GM19239 (cell line): ENCODE measurements around the gene TEAD1.
A peak's percentile ranks its signal among the peaks of the same experiment; 100 is the strongest.

Experiments used
- DNase-seq: peaks from one replicate; pipeline ENCODE4 v3.0.0; 2011; ENCODE audit warnings: low spot score; ENCODE audit not compliant: insufficient read length
- FAIRE-seq: peaks from 2 replicates; lab custom pipeline; 2011; peaks lifted over from hg19 to GRCh38; lab: Jason Lieb, UNC

The TEAD1 gene

DNA sequence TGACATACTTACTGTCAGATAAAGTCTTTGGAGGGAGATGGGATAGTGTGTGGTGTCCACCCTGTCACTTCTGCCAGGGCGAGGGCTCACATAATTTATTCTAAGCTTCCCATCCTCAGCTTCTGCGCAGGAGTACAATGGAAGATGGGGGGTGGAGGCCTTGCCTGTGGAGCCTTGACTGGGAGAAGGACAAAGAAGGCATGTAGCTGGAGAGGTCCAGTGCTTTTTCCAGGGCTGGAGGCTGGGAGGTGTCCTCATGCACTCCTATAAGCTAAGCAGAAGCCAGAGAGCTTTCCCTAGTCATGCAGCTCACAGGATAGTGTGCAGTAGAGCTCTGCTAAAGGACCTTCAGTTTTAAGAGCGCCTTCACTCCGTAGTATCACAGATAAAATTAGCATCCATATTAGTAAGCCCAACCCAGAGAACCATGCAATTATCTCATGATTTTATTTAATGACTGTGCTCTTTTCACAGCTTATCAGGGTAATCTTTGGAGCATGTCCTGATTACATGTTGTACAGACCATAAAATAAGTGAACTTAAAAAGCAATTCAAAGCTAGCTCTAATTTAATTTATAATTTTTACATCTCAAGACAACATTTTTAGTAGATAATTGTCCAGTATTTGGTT is 148.3 kb downstream of the TEAD1 start:
- FAIRE-seq: no peak
- no peak for DNase-seq

DNA sequence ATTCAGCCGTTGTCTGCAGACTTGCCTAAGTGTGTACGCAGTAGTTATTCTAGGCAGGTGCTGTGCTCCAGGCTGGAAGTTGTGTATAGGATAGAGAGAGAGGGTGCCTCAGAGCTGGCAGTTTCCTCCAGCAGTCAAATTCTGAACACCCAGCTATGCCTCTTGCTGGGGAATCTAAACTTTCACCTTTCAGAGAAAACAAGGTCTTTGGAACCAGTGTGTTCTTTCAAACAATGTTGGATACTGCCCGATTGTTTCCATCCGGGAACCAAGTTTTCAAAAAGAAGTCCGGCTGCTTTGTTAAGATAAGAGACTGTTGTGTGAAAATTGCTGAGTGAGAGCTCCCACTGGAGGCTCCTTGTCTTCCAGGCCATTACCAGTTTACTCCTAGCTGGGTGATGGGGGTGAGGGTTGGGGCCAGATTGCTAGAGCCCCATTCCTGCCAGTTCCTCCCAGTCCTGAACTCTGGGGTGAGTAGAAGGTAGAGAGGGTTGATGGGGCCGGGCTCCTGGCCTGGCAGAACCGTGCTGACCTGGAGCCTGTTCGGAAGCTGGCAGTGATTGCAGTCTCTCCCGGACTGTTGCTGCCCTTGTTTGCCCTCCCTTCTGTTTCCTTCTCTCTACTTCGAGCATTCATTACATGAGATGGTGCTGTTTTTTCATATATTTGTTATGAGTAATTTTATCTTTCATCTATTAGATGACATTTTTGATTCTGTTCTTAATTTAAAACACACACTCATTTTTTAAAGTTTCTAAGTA is 150.2 kb downstream of the TEAD1 start:
- FAIRE-seq (no peak), DNase-seq (no peak)

DNA sequence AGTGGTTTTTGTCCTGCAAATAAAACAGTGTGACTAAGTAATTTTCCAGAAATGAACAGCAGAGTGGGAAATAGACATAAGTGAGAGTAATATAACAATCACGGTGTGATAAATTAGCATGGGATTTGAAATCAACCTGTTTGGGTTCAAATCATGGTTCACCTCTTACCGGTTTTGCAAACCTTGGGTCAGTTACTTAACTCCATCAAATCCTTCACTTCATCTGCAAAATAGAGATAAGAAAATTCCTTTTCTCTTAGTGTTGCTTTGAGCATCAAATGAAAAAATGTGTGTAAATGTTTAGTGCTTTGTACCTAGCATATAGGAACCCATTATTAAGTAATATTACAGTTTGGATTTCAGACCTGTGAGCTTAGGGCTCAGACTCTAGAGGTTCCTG is 152.2 kb downstream of the TEAD1 start:
- DNase-seq: no peak
- no peak for FAIRE-seq

DNA sequence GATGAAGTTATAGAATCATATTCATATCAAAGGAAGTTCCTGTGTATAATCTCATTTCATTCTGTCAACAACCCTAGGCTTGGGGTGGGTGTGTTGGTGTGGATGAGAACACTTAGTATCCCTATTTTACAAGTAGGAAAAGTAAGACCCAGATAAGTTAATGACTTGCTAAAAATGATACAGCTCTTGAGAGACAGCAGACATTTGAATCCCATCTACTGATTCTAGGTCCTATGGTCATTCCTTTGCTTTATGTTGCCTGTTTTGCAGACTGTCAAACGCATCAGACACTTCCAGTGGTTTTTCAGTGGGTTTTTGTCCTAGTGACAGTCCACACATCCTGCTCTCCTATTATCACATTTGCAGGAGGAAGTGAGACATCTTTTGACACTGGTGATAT is 153.1 kb downstream of the TEAD1 start:
- FAIRE-seq: no peak
- no peak for DNase-seq

DNA sequence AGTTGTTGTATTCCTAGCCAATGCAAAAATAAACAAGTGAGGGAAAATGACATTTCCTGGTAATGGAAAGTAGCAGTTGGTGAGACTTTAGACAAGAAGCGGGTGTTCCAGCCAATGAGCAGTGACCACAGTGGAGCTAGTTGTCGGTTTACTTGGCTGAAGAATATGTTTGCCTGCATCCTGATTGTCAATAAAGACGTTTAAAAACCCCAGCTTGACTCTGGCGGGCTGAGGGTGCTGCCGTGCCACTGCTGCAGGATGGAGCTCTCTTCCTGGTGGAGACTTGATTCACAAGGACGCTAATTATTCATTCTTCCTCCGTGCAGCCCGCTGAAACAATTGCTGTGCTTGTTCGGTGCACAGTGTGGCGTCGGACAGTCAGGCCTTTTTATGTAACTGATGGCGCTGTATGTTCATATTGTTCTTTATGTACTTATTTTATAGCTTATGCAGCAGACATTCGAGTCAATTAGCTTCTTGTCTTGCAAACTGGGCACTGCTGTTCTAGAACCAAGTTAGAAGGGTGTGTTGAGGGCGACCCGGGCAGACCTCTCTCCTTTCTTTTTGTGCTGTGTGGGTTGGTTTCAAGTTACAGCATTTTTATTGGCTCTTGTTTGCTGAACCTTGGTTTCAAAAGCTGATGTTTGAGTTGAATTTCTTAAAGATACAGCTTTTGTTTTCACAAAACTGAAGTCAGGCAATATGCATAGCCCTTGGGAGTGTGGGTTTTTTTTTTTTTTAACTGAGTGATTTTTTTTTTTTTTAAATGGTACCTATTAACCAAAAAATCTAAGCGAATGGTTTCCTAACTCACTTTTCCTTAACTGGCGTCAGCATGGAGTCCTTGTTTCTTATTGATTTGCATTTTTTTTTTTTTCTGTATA is 153.9 kb downstream of the TEAD1 start:
- DNase-seq (peak; percentile 12), FAIRE-seq (no peak)

DNA sequence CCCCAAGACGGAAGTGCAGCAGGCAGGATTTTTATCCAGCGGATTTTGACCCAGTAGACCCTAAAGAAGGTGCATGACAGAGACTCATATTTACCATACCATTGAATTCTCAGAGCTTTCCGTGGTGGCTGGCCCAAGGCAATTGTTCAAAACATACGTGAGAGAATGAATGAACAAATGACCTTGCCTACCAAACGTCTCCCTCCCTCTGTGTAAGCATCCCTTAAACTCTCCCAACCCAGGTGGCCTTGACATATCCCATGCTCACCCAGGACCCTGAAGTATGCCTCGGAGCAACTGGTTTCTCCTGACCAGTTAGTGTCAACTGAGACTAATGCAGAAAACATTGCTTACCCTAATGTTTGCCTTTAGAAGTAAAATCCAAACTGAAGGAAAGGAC is 154.9 kb downstream of the TEAD1 start:
- FAIRE-seq (no peak), DNase-seq (no peak)

DNA sequence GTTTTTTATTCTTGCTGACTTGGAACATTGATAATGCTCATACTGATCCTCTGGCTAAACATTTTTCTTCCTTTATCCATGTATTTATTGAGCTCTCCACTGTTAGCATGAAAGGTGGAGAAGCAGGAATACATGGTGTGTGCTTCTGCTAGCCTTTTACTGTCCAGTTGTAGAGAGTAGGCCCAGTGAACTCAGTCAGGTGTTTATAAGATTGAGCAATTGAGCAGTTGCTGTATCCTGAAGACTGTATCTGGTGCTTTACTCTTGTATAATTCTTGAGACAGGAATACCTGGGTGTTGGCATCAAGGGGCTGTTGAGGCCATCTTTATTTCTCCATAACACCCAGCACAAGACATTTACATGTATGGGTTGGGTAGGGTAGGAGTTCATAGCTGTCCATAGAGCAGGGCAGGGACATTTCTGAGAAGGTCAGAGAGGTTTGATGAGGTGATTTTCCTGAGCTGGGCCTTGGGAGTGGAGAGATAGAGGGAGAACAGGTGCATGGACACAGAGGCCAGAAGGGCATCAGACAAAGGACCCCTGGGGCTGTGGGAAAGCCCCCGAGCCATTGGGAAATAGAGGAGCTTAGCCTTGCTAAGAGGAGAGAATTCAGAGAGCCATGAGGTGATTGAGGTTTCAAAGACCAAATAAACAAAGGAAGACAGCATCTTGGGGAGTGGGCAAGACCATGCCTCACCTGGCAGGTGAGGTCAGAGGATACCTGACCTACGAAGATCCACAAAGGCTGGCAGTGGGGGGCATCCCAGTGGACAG is 155.5 kb downstream of the TEAD1 start:
- FAIRE-seq: no peak
- no peak for DNase-seq

DNA sequence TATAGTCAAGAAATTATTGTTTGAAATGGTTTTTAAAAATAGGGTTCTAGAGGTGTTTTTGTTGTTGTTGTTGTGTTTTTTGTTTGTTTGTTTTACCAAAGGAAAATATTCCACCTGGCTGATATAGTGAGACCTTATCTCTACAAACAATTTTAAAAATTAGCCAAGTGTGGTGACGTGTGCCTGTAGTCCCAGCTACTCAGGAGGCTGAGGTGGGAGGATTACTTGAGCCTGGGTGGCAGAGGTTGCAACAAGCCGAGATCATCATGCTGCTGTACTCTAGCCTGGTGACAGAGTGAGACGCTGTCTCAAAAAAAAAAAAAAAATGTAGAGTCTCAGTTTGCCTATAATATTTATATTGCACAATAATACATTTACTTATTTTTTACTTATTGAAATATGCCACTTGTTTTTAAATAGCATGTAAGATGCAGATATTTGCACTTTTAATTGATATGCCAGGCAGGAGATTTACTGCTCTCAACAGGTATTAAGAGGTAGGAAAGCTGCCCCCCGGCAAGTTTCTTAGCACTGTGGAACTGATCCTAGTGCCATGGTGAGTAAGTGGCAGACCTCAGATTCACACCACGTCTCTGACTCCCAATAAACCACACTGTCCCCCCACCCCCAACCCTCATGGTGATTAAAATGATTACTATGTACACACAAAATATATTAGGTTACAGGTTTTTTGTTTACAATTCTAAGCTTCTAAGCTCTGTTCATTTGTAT is 157.4 kb downstream of the TEAD1 start:
- DNase-seq (no peak), FAIRE-seq (no peak)

DNA sequence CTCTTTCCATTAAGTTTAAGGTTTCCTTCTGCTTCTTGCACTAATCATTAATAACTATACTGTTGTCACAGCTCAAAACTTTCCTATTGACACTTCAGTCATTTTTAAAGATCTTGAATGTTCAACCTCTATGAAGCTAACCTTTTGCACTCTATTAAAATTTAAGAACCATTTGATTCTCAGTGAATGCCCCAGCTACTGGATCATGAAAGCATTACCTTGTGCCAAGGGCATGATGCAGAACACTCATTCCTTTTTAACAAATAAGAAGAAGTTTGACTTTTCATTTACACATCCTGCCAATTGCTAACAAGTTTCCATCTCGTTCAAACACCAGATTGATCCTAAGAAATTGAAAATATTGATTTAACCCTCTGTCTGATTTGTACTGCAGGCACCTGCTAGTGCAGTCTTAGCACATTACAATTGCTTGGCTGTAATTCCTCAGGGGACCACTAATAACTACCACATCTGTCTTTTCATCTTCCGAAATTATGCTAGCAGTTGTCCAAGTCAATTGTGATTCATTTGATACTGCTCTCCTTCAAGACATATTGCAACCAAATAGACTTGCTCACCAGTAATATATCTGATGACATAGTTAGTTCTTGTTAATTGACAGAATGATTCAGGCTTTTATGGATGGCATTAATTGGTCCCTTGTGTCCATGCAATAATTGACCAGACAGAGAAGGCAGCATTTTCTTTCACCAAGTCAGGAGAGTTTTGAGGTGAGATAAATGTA is 158.4 kb downstream of the TEAD1 start:
- FAIRE-seq (no peak), DNase-seq (no peak)

DNA sequence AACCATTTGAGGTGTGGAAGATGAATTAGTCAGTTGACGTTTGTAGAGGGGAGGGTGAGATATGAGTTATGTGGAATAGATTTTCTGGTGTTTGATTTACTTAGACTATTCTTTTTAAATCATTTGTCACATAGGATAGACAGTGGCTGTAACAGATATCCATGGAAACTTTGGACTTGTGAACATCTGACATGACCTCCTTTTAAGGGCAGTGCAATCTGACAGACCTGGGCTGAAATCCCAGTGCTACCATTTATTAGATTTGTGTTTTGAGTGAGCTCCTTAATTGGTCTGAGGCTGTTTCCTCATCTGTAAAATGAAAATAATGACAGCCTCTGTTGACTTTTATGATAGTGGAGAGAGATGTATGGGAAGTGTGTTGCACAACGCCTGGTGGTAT is 159.9 kb downstream of the TEAD1 start:
- DNase-seq: no peak
- no peak for FAIRE-seq

DNA sequence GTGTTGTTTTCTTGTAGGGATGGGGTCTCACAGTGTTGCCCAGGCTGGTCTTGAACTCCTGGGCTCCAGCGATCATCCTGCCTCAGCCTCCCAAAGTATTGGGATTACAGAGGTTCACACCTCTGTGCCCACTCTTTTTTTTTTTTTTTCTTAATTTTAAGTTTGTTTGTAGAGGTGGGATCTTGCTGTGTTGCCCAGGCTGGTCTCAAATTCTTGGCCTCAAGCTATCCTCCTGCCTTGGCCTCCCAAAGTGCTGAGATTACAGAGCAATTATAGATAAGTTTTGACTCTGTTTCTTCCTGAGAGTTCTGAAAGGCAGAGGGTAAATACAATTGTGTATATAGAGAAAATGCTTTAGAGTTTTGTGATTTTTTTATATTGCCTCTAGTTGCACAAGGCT is 160.4 kb downstream of the TEAD1 start:
- FAIRE-seq: no peak
- no peak for DNase-seq

DNA sequence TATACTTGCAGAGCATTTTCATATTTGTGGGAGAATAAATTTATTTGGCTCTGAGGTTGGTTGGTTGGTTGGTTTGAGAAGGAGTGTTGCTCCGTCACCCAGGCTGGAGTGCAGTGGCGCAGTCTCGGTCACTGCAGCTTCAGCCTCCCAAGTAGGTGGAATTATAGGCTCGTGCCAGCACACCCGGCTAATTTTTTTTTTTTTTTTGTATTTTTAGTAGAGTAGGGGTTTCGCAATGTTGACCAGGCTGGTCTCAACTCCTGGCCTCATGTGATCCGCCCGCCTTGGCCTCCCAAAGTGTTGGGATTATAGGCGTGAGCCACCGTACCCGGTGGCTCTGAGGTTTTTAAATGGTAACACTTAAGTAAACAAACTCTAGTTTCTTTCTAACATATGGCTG is 161.1 kb downstream of the TEAD1 start:
- FAIRE-seq (no peak), DNase-seq (no peak)

DNA sequence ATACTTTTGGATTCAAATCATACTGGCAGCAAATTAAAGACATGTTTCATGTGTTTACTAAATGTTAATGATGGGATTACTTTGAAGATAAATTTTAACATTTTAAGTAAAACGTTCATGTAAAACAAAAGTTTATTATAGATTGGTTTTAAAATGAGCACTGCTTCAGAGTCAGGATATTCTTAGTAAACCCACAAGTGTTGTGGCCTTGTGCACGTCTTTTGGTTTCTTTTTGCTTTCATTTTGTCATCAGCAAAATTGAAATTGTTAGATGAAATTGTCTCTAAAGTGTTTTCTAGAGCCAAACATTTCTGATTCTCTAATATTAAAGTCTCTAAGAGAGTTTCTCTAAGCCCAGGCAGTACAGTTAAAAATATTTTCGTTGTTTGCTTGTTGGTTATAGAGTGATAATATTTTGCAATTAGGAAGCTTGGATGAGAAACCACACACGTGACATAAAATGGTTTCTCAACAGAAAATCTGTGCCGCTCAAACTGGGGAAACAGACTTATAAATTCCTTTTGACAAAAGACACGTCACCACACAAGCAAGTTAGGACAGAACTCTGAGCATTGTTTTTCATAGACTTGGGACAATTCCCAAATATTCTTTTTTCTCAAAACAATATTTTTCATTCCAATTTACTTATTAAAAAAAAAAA is 164.4 kb downstream of the TEAD1 start:
- no peak for FAIRE-seq
- DNase-seq: no peak

DNA sequence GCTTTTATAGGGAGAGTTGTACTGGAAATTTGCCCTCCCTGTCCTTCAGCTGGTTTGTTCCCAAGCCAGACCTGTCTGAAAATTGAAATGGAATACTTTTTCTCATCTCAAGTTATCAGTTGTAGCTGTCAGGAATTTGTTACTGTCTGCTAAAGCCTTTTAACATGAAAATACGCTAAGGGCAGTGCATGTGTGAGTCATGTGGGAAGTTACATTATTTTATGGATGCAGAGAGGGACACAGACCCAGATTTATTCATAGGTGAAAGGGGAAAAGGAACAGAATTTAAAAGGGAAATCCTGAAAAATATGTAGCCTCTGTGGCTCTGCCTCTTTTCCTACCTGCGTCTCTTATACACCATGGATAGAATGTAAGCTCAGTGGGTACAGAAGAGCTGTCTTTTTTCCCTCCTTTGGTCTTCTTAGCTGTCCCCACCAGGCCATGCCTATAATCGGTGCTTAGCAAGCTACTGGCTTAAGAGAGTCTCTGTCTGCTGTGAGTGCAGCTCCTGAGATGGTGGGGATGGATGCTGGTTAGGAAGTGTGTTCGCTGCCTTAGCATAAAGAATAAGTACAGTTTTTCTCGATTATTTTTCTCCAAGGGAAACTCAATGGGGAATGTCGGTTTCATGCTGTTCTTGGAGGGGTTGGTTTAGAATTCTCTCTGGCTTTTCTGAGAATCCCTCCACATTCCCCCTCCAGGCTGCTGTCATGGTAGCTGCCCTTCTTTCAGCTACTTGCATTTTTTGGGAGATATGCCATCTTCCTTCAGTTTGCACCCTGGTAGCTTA is 166.8 kb downstream of the TEAD1 start:
- FAIRE-seq (no peak), DNase-seq (no peak)

DNA sequence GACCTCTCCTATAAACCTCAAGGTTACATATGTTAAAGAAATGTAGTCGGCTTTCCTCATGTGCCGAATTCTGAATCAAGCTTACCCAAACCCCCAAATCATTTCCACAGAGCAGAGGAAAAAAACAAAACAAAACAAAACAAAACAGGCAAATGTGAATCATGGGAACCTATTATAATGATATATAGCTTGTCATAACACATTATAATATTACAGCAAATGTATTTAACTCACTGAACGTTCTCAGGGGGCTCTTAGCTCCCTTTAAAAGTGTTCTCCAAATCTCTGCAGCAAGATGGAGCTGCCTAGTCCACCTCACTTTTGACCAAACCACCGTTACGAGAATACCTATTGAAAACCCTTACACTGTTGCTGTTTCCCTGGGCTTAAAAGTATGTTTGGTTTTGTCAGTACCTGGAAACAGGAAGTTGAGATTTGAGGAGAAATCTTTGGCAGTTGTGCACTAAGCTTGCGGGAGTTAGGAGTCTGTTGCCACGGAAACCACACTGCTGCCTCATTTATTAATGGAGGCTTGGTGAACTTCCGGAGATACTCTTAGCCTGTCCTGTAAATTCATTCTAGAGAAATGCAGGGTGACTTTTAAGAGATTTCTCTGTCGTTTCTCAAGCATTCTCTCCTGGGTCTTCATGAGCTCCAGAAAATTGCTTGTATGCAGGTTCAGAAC is 167.9 kb downstream of the TEAD1 start:
- FAIRE-seq (no peak), DNase-seq (no peak)

DNA sequence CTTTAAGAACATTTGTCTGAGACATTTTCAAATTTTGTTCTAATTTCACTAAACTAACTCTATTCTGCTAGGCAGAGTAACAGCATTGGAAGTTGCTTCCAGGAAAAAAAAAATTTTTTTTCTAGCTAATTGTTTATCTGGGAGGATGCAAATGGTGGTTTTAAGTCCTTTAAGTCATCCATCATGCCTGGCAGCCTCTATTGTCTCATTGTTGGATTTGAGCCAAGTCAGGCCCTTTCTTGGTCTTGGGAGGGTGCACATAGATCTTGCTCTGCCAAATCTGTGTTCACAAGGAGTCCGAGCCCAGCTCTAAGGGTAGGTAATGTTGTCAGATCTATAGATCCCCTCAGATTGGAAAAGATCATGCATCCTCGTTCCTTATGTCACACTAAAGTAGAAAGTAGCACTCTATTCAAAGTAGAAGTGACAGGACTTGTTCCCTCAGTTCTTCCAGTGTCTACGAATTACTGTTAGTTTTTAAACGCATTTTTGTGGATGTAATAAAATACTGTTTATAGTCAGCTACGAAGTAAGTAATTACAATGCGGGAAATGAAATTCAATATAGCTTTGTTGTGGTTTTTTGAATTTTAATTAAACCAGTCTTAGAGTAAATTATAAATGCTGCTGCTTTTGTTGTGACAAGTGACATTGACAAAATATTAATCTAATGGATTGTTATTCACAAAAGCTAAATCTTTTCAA is 168.9 kb downstream of the TEAD1 start:
- no peak for FAIRE-seq

DNA sequence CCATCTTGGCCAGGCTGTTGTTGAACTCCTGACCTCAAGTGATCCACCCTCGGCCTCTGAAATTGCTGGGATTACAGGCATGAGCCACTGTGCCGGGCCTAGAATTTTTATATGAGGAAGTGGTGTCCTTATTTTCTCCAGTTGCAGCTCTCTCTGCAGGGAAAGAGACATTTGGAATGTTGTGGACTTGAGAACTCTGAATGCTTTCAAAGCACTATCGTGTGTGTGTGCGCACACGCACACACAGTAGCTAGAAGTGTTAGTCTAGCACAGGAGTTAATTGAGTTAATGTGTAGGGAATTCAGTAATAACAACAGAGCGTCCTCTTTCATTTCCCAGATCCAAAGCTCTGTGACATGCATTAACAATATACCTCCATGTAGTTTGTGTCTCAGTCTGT is 170.9 kb downstream of the TEAD1 start:
- DNase-seq: no peak

More for the DNA sequence above, 168.9 kb downstream of the TEAD1 start:
- DNase-seq: no peak

More for the DNA sequence above, 170.9 kb downstream of the TEAD1 start:
- FAIRE-seq: no peak
